Suppressor macrophage (primary cell): Measurements from ENCODE around the gene BTBD10.

Experiments
- DNase-seq, 4 experiments: peaks; one replicate each; pipeline ENCODE4 v3.0.0-alpha.2; 2020 to 2022

BTBD10 gene

GRCh38 chr11:13373216-13373615, 89.8 kb downstream of the BTBD10 start:
- DNase-seq: no peak

GRCh38 chr11:13368041-13368446, 95.0 kb downstream of the BTBD10 start:
- DNase-seq: no peak

GRCh38 chr11:13367115-13367514, 95.9 kb downstream of the BTBD10 start:
- DNase-seq: no peak

GRCh38 chr11:13366266-13367026, 96.6 kb downstream of the BTBD10 start:
- no peak for DNase-seq

GRCh38 chr11:13364388-13364787, 98.6 kb downstream of the BTBD10 start:
- DNase-seq: no peak

- no peak for DNase-seq
Observed at GRCh38 chr11:13362596-13363109, 100.4 kb downstream of the BTBD10 start.

- no peak for DNase-seq
Observed at GRCh38 chr11:13358596-13359270, 104.3 kb downstream of the BTBD10 start.

GRCh38 chr11:13357232-13357631, 105.8 kb downstream of the BTBD10 start:
- no peak for DNase-seq

- no peak for DNase-seq
Observed at GRCh38 chr11:13355191-13355590, 107.8 kb downstream of the BTBD10 start.

- peak in 1 of 4 experiments; percentile 18 for DNase-seq
Observed at GRCh38 chr11:13354335-13354734, 108.7 kb downstream of the BTBD10 start.

- no peak for DNase-seq
Observed at GRCh38 chr11:13352711-13353110, 110.3 kb downstream of the BTBD10 start.

- no peak for DNase-seq
Observed at GRCh38 chr11:13349581-13349980, 113.4 kb downstream of the BTBD10 start.

GRCh38 chr11:13349046-13349445, 114.0 kb downstream of the BTBD10 start:
- no peak for DNase-seq

- peak; percentile 15 to 65 (median 44) for DNase-seq
Observed at GRCh38 chr11:13348305-13348704, 114.7 kb downstream of the BTBD10 start.

- DNase-seq: no peak
Observed at GRCh38 chr11:13347901-13348300, 115.1 kb downstream of the BTBD10 start.

GRCh38 chr11:13346470-13346869, 116.6 kb downstream of the BTBD10 start:
- no peak for DNase-seq

- DNase-seq: no peak
Observed at GRCh38 chr11:13344818-13345217, 118.2 kb downstream of the BTBD10 start.

- peak; percentile 73 to 83 (median 80) for DNase-seq
Observed at GRCh38 chr11:13343931-13344717, 118.9 kb downstream of the BTBD10 start.

GRCh38 chr11:13343067-13343466, 120.0 kb downstream of the BTBD10 start:
- no peak for DNase-seq

GRCh38 chr11:13341026-13341425, 122.0 kb downstream of the BTBD10 start:
- peak; percentile 31 to 71 (median 56) for DNase-seq

GRCh38 chr11:13339195-13340153, 123.5 kb downstream of the BTBD10 start:
- peak in 2 of 4 experiments; percentile 18 to 32 for DNase-seq
